ENCODE data around the gene ELAC2.

DNA sequence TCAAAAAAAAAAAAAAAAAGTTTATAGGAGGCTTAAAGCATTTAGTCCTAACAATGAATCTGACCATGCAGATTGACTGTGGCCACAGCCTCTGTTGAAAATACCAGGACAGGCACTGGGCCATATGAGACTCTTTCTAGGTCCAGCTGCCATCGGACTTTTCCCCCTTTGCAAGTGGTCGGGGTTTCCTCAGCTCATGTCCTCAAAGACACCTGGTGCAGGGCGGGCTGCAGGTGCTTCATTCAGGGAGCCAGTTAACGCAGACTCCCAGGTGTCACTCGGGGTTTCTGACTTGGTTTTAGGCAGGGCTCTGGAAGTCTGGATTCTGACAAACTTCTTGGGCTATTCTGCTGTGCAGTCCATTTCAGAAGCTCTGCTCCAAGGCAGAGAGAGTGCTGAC is 20.9 kb downstream of the ELAC2 start:
- no peak for TF ChIP-seq YY1 (IDR thresholded peaks at IDR 0.05; ENCODE audit: insufficient read depth, insufficient read length)
- no peak for TF ChIP-seq ZNF274 (IDR thresholded peaks at IDR 0.05; ENCODE audit: low read depth, low read length)
- no peak for TF ChIP-seq SUZ12 (IDR thresholded peaks at IDR 0.05; ENCODE audit: extremely low read depth, insufficient read depth, insufficient read length)

Measured in NT2/D1 (cell line).